HG03280 (cell line): ENCODE measurements around the gene EEIG2.
"Not testable (repeated sequence)": the region's sequence is repeated elsewhere in the genome, so short reads cannot be mapped to it uniquely, and the experiment has no call there.

Source experiments
- ATAC-seq: cut with Tn5 transposase; IDR thresholded peaks from one replicate; pipeline ENCODE4 v1.9.1; 2021; ENCODE audit warnings: mild to moderate bottlenecking, moderate library complexity; ENCODE audit not compliant: unreplicated experiment

EEIG2 gene

GRCh38 chr1:108541861-108542260 lies 18.0 kb upstream of the EEIG2 start:
- no peak for ATAC-seq

DNA sequence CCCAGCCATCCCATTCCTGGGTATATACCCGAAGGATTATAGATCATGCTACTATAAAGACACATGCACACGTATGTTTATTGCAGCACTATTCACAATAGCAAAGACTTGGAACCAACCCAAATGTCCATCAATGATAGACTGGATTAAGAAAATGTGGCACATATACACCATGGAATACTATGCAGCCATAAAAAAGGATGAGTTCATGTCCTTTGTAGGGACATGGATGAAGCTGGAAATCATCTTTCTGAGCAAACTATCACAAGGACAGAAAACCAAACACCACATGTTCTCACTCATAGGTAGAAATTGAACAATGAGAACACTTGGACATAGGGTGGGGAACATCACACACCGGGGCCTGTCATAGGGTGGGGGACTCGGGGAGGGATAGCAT lies 12.4 kb upstream of the EEIG2 start:
- ATAC-seq = not testable (repeated sequence)

DNA sequence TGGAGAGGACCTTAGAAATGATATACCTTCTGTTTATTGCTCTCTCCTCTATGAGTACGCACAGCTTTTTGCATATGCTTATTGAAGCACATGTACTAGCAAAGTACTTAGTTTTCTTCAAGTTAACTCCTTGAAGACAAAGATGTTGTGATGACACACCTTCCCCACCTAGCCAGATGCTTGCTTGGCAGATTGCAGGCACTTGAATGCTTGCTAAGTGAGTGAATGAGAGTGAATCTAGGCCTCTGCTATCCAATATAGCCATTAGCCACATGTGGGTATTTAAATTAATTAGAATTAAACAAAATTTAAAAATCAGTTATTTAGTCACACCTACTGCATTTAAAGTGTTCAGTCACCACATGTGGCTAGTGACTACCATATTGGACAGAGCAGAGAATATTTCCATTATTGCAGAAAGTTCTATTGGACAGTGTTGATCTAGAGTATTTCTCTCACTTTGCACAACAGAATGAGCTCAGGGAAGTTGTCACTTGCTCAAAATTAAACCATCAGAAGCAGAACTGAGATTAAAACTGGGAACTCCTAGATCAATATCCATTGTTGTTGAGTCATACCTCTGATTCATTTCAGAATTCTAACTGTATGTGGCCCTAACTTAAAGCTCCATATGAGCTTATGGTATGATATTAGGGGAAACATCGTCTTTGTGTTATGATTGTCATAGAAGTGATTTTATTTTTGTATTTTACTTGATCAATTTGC lies 8.6 kb upstream of the EEIG2 start:
- ATAC-seq = peak; percentile 78

DNA sequence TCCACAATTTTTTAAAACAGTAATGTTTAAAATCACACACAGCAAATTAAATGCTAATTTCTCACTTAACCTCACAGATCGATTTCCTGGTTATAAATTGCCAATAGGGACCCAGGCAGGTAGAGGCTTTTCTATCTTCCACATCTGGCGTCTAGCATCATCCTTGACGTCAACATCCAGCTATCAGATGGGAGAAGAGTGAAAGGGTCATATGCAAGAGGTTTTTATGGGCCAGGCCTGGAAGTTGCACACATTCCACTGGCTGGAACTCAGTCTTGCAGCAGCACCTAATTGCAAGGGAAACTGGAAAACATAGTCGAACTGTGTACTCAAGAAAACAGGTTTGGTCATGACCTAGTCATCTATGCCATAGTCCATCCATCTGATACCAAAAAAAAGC lies 6.0 kb upstream of the EEIG2 start:
- no peak for ATAC-seq

DNA sequence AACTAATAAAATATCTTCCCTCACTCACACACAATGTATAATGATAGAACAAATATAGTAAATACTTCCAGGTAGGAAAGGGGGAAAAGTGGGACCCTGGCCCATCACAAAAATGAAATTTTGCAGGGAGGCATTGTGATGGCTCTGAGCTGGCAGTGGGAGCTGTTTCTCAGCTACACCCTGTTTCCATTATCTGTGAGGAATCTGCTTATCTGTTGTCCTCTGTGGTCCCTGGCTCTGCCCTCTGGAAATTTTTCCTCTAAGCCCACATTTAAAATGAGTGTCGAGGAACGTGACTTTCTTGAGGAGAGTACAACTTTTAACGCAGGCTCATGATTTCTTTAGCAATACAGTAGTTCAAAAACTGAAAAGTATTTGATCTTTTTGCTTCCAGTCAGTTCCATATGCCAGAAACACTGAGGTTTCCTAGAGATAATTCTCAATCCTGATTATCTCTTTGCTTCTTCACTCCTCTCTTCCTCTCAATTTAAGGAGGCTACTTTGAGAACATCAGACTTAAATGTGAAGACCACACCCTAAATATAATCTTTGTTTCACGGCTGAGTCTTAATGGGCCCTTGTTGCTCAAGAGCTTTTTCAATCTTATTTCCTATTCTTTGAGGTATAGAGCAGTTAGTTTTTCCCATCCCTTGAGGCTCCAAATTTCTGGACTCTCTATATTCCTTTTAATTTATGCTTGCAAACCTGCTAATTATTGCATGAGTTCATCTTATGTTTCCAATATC lies 5.0 kb upstream of the EEIG2 start:
- ATAC-seq = no peak

- ATAC-seq = no peak
These were observed 3.8 kb upstream of the EEIG2 start for GRCh38 chr1:108556066-108556465.

GRCh38 chr1:108556499-108556898 lies 3.4 kb upstream of the EEIG2 start:
- ATAC-seq = no peak

- ATAC-seq = no peak
These were observed 2.6 kb upstream of the EEIG2 start for GRCh38 chr1:108557296-108557695.

DNA sequence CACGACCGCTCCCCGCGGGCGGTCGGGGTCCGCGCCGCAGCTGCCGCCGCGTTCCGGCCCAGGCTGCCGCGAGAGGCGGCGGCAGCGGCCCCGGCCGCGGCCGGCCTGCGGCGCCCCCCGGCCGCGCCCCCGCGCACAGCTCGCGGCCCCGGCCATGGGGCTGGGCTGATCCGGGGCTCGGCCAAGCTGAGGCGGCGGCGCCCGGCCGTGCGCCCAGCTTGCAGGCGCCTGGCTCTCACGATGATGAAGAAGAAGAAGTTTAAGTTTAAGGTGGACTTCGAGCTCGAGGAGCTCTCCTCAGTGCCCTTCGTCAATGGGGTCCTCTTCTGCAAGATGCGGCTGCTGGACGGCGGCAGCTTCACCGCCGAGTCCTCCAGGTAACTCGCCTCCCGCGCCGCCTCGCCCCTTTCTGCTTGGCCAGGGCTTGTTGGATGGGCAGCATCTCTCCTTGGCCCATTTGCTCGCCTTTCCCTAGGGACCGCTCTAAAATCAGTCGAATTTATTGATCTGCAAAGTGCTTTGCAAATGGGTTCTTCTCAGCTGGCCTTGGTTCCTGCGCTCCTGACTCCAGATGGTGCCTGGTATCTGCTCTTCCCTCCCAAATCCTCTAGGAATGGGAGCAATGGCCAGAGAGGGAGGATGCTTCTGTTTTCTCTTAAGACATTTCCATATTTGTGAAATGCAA lies 431 bp downstream of the EEIG2 start:
- peak; percentile 39 for ATAC-seq

DNA sequence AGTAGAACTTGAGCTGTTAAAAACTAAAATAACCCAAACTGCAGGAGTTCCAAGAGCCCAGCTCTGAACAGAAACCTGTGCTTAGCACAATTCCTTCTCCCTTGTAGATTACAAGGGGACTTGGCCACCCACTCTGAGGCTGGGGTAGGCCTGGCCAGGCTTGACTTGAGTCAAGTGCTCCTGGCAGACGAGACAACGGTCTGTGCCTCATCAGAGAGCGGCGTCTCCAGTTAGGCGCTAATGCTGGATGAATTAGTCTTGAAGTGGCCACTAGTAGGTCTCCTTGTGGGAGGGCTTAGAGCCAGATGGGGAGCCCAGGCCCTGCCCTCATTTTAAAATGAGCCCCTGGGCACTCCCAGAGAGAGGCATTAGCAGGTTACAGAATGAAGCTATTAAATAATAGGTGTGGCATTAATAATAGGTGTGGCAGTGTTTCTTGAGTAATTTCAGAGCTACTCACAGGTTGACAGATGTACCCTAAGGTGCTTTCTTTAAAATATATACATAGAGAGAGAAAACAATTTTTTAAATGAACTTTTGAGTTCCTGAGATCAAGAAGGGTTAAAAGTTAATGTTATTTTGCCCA lies 1.1 kb downstream of the EEIG2 start:
- no peak for ATAC-seq

- peak; percentile 49 for ATAC-seq
These were observed 1.9 kb downstream of the EEIG2 start for GRCh38 chr1:108561689-108562326.

GRCh38 chr1:108563808-108564207 lies 3.9 kb downstream of the EEIG2 start:
- ATAC-seq = no peak

GRCh38 chr1:108565081-108565480 lies 5.2 kb downstream of the EEIG2 start:
- ATAC-seq = no peak

DNA sequence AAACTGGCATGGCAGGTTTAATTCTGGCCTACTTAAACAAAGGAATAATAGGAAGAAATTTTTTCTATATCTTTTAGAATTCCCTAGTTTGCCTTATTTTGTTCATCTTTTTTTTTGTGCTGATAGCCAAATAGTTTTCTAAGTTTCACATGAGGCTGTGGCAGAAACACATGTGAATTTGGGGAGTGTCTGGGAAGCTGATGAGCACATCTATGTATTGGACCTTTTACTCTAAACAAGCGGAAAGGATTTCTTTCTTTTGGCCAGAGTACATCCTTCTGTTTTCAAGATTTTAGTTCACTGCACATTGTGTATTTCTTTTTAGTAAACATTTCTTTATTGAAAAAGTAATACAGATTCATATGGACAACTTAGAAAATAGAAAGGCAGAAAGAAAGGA lies 5.6 kb downstream of the EEIG2 start:
- ATAC-seq = no peak

- no peak for ATAC-seq
These were observed 8.7 kb downstream of the EEIG2 start for GRCh38 chr1:108568589-108568988.

- no peak for ATAC-seq
These were observed 9.3 kb downstream of the EEIG2 start for GRCh38 chr1:108569097-108569728.

DNA sequence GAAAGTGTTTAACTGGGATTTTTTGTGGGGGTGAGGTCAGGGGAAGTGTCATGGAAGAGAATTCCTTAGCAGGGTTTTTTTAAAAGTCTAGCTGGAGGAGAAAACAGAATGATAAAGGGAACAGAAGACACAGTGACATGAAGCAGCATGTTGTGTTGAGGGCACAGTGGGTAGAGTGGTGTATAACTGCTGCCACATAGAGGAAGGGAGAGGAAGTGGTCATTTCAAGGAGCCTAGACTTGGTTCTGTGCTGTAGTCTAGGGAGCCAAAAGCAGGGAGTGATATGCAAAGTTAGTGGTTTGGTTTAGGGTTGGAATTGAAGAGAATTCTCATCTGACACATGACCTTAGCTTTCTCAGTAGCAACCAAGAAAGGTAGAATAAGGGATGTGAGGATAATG lies 10.2 kb downstream of the EEIG2 start:
- ATAC-seq = peak; percentile 93

DNA sequence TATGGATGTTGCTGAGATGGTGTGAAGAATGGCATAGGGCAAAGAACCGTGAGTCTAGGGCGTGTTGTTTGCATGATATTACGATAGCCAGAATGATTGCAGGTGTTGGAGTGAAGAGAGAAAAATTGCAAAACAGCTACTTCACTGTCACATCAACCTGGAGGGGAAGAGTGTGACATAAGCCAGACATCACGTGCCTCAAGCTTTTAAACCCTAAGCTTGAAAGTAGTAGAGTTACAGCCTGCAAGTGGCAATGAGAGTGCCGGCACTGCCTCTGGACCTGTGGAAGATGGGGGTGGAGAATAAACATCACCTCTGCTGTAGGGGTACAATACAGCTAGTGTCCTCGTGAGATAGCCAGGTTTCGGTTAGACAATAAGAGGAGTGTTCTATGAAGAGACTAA lies 11.1 kb downstream of the EEIG2 start:
- ATAC-seq = no peak

GRCh38 chr1:108572182-108572581 lies 12.3 kb downstream of the EEIG2 start:
- ATAC-seq = no peak

DNA sequence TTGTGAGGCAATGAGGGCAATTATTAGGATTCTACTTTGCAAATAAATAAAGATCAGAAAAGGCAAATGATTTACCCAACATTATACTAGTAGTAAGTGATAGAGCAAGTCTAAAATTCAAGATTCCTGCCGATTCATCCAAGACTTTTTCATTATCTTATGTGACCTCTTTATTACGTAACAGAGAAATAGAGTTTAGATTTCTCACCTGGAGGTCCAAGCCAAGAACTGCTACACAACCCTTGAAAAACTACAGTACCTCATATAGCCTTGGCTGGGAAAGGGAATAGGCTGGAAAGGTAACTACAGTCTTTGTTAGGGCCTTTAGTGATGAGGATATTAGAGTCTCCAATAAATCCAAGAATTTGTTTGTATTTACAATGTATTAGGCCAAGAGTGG lies 13.3 kb downstream of the EEIG2 start:
- no peak for ATAC-seq

DNA sequence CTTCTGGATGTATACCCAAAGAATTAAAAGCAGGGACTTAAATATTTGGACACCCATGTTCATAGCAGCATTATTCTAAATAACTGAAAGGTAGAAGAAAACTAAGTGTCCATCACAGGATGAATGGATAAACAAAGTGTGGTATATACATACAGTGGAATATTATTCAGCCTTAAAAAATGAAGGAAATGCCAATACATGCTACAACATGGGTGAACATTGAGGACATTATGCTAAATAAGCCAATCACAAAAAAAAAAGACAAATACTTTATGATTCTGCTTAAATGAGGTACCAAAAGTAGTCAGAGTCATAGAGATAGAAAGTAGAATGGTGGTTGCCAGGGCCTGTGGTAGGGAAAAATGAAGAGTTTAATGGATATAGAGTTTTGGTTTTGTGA lies 14.1 kb downstream of the EEIG2 start:
- ATAC-seq = no peak
